Epidermal melanocyte (primary cell): ENCODE results near the gene TXN2.
"Not testable (repeated sequence)": the region's sequence is repeated elsewhere in the genome, so short reads cannot be mapped to it uniquely, and the experiment has no call there.

Experiments
- DNase-seq: peaks from one replicate; pipeline ENCODE4 v3.0.0; 2011; ENCODE audit warnings: low spot score; ENCODE audit not compliant: insufficient read length

The TXN2 gene

GRCh38 chr22:36432592-36433317 lies 48.7 kb downstream of the TXN2 start:
- no peak for DNase-seq

- DNase-seq = no peak
Measured at GRCh38 chr22:36431977-36432376, 49.5 kb downstream of the TXN2 start.

DNA sequence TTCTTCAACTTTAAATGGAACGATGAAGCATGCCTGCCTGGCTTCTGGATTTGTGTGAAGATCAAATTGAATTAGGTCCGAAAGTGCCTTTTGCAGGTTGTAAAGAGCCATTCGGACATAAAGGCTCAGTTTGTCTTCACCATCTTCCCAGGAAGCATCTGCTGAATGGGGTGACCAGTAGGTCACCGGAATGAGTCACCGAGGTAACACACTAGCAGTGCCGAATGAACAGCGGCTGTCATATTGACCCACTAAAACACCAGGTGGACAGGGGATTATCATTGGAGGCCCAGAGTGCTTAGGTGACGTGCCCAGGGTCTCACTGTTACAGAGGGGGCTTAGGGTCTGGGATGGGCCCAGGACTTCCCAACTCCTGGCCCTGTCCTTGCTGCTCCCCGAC lies 50.6 kb downstream of the TXN2 start:
- DNase-seq = no peak

DNA sequence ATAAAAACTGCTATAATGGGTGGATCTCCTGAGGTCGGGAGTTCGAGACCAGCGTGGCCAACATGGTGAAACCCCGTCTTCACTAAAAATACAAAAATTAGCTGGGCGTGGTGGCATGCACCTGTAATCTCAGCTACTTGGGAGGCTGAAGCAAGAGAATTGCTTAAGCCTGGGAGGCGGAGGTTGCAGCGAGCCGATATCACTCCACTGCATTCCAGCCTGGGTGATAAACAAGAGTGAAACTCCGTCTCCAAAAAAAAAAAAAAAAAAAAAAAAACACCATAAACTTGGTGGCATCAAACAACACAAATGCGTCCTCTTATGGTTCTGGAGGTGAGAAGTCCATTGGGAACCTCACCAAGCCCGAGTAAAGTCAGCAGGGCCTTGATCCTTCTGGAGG lies 53.5 kb downstream of the TXN2 start:
- DNase-seq = not testable (repeated sequence)

DNA sequence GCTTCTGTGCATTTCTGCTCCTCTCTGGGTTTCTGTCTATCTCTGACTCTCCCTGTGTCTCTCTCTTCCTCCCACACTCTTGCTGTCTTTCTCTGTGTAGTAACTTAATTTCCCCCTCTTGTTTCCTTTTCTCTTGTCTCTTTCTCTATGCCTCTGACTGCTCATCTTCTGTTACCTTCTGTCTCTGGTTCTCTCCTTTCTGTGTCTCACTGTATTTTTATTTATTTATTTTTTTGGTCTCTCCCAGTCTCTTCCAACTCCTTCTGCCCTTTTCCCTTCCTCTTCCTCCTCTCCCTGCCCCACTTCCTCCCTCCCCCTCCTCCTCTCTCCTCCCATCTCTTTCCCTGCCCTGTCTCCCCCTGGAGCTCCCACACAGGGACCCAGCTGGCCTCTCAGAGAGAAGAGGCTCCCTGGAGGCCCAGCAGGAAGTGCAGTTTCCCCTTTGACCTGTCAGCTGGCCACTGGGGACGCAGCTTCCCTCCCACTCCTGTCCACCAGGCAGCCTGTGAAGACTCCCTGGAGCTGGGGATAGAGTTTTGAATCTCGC lies 55.4 kb downstream of the TXN2 start:
- DNase-seq = no peak

- no peak for DNase-seq
Measured at GRCh38 chr22:36424901-36425579, 56.4 kb downstream of the TXN2 start.

DNA sequence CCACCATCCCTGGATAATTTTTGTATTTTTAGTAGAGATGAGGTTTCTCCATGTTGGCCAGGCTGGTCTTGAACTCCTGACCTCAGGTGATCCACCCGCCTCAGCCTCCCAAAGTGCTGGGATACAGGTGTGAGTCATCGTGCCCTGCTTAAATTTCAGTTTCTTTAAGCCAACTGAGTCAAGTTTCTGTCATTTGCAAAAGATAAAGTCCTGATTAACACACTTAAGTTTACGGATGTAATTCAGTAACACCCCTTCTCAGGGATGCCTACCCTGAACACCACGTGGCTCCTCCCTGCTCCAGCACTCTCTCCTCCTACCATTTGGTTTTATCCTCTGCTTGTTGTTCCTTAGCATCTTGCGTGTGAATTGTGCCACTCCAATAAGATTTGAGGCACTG lies 57.0 kb downstream of the TXN2 start:
- not testable (repeated sequence) for DNase-seq

- peak; percentile 60 for DNase-seq
Measured at GRCh38 chr22:36423461-36424404, 57.7 kb downstream of the TXN2 start.

GRCh38 chr22:36422287-36423014 lies 59.0 kb downstream of the TXN2 start:
- no peak for DNase-seq

DNA sequence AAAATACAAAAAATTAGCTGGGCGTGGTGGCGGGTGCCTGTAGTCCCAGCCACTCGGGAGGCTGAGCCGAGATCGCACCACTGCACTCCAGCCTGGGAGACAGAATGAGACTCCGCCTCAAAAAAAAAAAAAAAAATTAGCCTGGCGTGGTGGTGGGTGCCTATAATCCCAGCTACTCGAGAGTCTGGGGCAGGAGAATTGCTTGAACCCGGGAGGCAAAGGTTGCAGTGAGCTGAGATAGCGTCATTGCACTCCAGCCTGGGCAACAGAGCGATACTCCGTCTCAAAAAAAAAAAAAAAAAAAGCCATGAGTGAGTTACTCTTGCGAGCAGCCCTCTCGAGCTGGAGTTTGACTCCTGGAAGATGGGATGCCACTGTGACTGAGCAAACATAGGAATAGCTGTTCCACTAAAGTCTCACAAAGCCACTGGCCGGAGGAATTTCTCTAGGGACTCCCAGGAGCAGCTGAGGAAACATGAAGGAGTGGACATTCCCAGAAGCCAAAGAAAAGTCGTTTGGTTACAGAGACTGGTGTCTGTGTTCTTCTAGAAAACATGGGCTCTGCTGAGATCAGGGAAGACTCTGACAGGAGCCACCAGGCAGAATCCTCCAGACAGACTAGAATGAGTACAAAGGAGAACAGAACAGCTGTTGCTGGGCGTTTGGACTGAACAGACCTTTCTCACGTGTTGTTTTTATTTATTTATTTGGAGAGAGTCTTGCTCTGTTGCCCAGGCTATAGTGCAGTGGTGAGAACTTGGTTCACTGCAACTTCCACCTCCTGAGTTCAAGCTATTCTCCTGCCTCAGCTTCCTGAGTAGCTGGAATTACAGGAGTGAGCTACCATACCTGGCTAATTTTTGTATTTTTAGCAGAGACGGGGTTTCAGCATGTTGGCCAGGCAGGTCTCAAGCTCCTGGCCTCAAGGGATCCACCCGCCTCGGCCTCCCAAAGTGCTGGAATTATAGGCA lies 61.2 kb downstream of the TXN2 start:
- DNase-seq = no peak

GRCh38 chr22:36419177-36419911 lies 62.1 kb downstream of the TXN2 start:
- DNase-seq = peak; percentile 49

DNA sequence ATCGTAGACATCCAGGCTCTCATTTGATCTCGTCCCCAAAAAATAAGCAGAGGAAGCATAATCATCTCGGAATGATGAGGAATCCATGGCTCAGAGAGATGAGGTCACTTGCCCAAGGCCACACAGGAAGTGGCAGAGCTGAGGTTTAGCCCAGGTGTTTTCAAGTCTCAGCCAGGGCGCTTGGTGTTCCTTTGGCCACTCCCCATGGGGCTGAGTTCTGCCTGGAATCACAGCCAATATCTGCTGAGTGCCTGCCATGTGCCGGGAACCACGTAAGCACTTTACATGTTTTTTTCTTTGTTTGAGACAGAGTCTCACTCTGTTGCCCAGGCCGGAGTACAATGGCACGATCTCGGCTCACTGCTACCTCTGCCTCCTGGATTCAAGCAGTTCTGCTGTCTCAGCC lies 64.2 kb downstream of the TXN2 start:
- DNase-seq = no peak
